Activated gamma-delta T cell (primary cell): Measurements from ENCODE around the gene HERC3.

Experiments used
- DNase-seq: peaks from one replicate; lab custom pipeline; 2025; lab: John Stamatoyannopoulos, UW

Gene HERC3

GRCh38 chr4:88720451-88721428 is 128.5 kb downstream of the HERC3 start:
- no peak for DNase-seq

GRCh38 chr4:88722276-88722780 is 130.0 kb downstream of the HERC3 start:
- DNase-seq, result no peak

GRCh38 chr4:88722828-88723227 is 130.5 kb downstream of the HERC3 start:
- no peak for DNase-seq

GRCh38 chr4:88724406-88724805 is 132.1 kb downstream of the HERC3 start:
- DNase-seq, result no peak

- DNase-seq, result no peak
Measured at GRCh38 chr4:88725143-88725542, 132.9 kb downstream of the HERC3 start.

GRCh38 chr4:88725986-88726385 is 133.7 kb downstream of the HERC3 start:
- no peak for DNase-seq

GRCh38 chr4:88728146-88728545 is 135.9 kb downstream of the HERC3 start:
- DNase-seq, result no peak

- DNase-seq, result no peak
Measured at GRCh38 chr4:88729146-88729760, 137.0 kb downstream of the HERC3 start.

- no peak for DNase-seq
Measured at GRCh38 chr4:88730811-88731210, 138.5 kb downstream of the HERC3 start.

- no peak for DNase-seq
Measured at GRCh38 chr4:88731381-88731780, 139.1 kb downstream of the HERC3 start.

- no peak for DNase-seq
Measured at GRCh38 chr4:88732714-88733368, 140.6 kb downstream of the HERC3 start.

- DNase-seq, result no peak
Measured at GRCh38 chr4:88734403-88734949, 142.2 kb downstream of the HERC3 start.

GRCh38 chr4:88735564-88735963 is 143.3 kb downstream of the HERC3 start:
- DNase-seq, result no peak

GRCh38 chr4:88736264-88736663 is 144.0 kb downstream of the HERC3 start:
- DNase-seq, result no peak

- DNase-seq, result no peak
Measured at GRCh38 chr4:88737307-88737941, 145.1 kb downstream of the HERC3 start.

- no peak for DNase-seq
Measured at GRCh38 chr4:88738180-88738579, 145.9 kb downstream of the HERC3 start.

- no peak for DNase-seq
Measured at GRCh38 chr4:88742561-88742960, 150.3 kb downstream of the HERC3 start.

- no peak for DNase-seq
Measured at GRCh38 chr4:88743696-88744095, 151.4 kb downstream of the HERC3 start.

GRCh38 chr4:88744609-88745008 is 152.3 kb downstream of the HERC3 start:
- DNase-seq, result no peak

GRCh38 chr4:88745175-88745574 is 152.9 kb downstream of the HERC3 start:
- DNase-seq, result no peak

- DNase-seq, result no peak
Measured at GRCh38 chr4:88745581-88746163, 153.4 kb downstream of the HERC3 start.
